ENCODE data around the gene CT45A1.
"Not testable (repeated sequence)": the region's sequence is repeated elsewhere in the genome, so short reads cannot be mapped to it uniquely, and the experiment has no call there.

CT45A1 gene

GRCh38 chrX:135713183-135713689, at the start of gene CT45A1:
TSS of gene CT45A1 (plus strand) at chrX:135713639. CDS start at chrX:135718941, 5,302 bp downstream.
- not testable (repeated sequence) for DNase-seq

GRCh38 chrX:135672979-135673378, 40.5 kb upstream of the CT45A1 start:
- DNase-seq, result not testable (repeated sequence)

- DNase-seq, result no peak
Measured at GRCh38 chrX:135688137-135688536, 25.3 kb upstream of the CT45A1 start.

- DNase-seq, result no peak
Measured at GRCh38 chrX:135695471-135695870, 18.0 kb upstream of the CT45A1 start.

- peak; percentile 4 for DNase-seq
Measured at GRCh38 chrX:135697601-135698000, 15.8 kb upstream of the CT45A1 start.

- no peak for DNase-seq
Measured at GRCh38 chrX:135698924-135699323, 14.5 kb upstream of the CT45A1 start.

- DNase-seq, result peak; percentile 2
Measured at GRCh38 chrX:135707880-135708279, 5.6 kb upstream of the CT45A1 start.

GRCh38 chrX:135713795-135714194, 356 bp downstream of the CT45A1 start:
- DNase-seq, result no peak

- not testable (repeated sequence) for DNase-seq
Measured at GRCh38 chrX:135734666-135735065, 21.2 kb downstream of the CT45A1 start.

- DNase-seq, result no peak
Measured at GRCh38 chrX:135737366-135738071, 24.1 kb downstream of the CT45A1 start.

GRCh38 chrX:135740681-135741149, 27.3 kb downstream of the CT45A1 start:
- no peak for DNase-seq

GRCh38 chrX:135741192-135741715, 27.8 kb downstream of the CT45A1 start:
- DNase-seq, result no peak

- not testable (repeated sequence) for DNase-seq
Measured at GRCh38 chrX:135744739-135745138, 31.3 kb downstream of the CT45A1 start.

- not testable (repeated sequence) for DNase-seq
Measured at GRCh38 chrX:135768091-135768490, 54.7 kb downstream of the CT45A1 start, which contains the start of gene CT45A3. TSS of gene CT45A3 (minus strand) at chrX:135768191. CDS start at chrX:135764444, 3,747 bp downstream.

All from OCI-M1 (cell line).